OCI-LY1 (cell line): ENCODE measurements around the gene GALNT18.

Experiments
- EZH2 ChIP-seq: fragments of 200-600 bp; sonication (generic), shearing (Covaris generic); IDR thresholded peaks from 2 replicates; pipeline ENCODE4 v1.8.0; 2017; ENCODE audit warnings: borderline replicate concordance, mixed run types, mild to moderate bottlenecking, antibody characterized with exemption, low read length, moderate library complexity, mixed read lengths
- TF ChIP-seq, protein P1 (sequence below): fragments of 200-600 bp; sonication (generic), shearing (Covaris generic); IDR thresholded peaks from 2 replicates; pipeline ENCODE4 v1.5.1; 2017; ENCODE audit warnings: mild to moderate bottlenecking, antibody characterized with exemption, low read length, moderate library complexity, mixed read lengths

DNA sequence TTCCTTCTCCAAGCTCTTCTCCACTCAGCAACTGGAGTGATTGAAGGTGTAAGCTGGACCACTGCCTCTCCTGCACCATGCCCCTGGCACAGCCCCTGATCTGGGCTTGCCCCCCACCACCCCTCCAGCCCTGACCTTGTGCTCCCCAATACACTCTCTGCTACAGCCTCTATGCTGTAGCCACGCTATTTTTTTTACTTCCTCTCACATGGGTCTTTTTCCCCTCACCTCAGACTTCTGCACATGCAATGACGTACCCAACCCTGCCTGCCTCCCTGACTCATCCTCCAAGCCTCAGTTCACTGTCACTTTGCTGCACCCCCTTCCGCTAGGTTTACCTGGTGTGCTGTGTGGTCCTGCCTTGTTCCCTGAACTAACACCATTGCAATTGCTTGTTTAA, 277.8 kb downstream of the GALNT18 start:
- no peak for TF ChIP-seq EZH2
- TF ChIP-seq, protein P1, sequence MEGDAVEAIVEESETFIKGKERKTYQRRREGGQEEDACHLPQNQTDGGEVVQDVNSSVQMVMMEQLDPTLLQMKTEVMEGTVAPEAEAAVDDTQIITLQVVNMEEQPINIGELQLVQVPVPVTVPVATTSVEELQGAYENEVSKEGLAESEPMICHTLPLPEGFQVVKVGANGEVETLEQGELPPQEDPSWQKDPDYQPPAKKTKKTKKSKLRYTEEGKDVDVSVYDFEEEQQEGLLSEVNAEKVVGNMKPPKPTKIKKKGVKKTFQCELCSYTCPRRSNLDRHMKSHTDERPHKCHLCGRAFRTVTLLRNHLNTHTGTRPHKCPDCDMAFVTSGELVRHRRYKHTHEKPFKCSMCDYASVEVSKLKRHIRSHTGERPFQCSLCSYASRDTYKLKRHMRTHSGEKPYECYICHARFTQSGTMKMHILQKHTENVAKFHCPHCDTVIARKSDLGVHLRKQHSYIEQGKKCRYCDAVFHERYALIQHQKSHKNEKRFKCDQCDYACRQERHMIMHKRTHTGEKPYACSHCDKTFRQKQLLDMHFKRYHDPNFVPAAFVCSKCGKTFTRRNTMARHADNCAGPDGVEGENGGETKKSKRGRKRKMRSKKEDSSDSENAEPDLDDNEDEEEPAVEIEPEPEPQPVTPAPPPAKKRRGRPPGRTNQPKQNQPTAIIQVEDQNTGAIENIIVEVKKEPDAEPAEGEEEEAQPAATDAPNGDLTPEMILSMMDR, result no peak
